ENCODE results near the gene TRIO.

Gene TRIO

GRCh38 chr5:14202462-14202861 is 59.3 kb downstream of the TRIO start (continued):
- TF ChIP-seq ZXDB (tag by site-specific recombination; IDR thresholded peaks at IDR 0.05) (peak; percentile 12; the same call in 1 of the 2 replicates), PRDM10 (tag by site-specific recombination; IDR thresholded peaks at IDR 0.05) (peak; percentile 70), ZNF596 (tag by site-specific recombination; IDR thresholded peaks at IDR 0.05) (peak; percentile 20; the same call in 1 of the 2 replicates), ZNF501 (tag by site-specific recombination; IDR thresholded peaks at IDR 0.05) (peak; percentile 60; the same call in 1 of the 2 replicates), PRDM1 (tag by site-specific recombination; IDR thresholded peaks at IDR 0.05) (peak; percentile 68), AEBP2 (tag by site-specific recombination; IDR thresholded peaks at IDR 0.05; ENCODE audit: borderline replicate concordance) (no peak), ZNF664 (tag by site-specific recombination; IDR thresholded peaks at IDR 0.05) (no peak), ZIC2 (tag by site-specific recombination; IDR thresholded peaks at IDR 0.05) (peak; percentile 62), OSR2 (tag by site-specific recombination; IDR thresholded peaks at IDR 0.05) (peak; percentile 49), SP7 (tag by site-specific recombination; IDR thresholded peaks at IDR 0.05) (peak; percentile 94), PRDM4 (tag by site-specific recombination; IDR thresholded peaks at IDR 0.05) (no peak), BCL11A (tag by site-specific recombination; IDR thresholded peaks at IDR 0.05; ENCODE audit: low read depth) (0 out of 2 replicates have a peak, but pooled peaks have one; percentile 33)

- Histone ChIP-seq H3K36me3 (ENCODE audit: control insufficient read depth in 2 of 2, insufficient read depth in 1 of 2, low read length in 2 of 2) (no peaks in the 10 kb centered on the region; a peak in 1 of 3 replicates), H3K4me3 (ENCODE audit: low read depth, low read length) (no peak overlapping the region), H3K9me3 (ENCODE audit: control insufficient read depth, insufficient read depth, low read depth, low read length) (no peaks in the 10 kb centered on the region), H3K4me1 (ENCODE audit: control insufficient read depth, insufficient read depth, low read length) (peaks cover 60% of the 10 kb centered on the region), H3K27ac (ENCODE audit: extremely low read depth, low read depth, low read length) (no peak overlapping the region)
- no peak for TF ChIP-seq SETDB1 (IDR thresholded peaks at IDR 0.05; ENCODE audit: insufficient read length, low read length)
- 0 out of 2 replicates have a peak, but pooled peaks have one; percentile 15 for TF ChIP-seq HIC1 (tag by site-specific recombination; IDR thresholded peaks at IDR 0.05)
- TF ChIP-seq FEZF1 (tag by site-specific recombination; IDR thresholded peaks at IDR 0.05), result peak; percentile 70
- TF ChIP-seq ZNF510 (tag by site-specific recombination; IDR thresholded peaks at IDR 0.05; ENCODE audit: insufficient replicate concordance), result no peak
- TF ChIP-seq PRDM6 (tag by site-specific recombination; IDR thresholded peaks at IDR 0.05), result peak; percentile 4
- no peak for TF ChIP-seq ZBTB8A (tag by site-specific recombination; IDR thresholded peaks at IDR 0.05)
- no peak for TF ChIP-seq IKZF3 (tag by site-specific recombination; IDR thresholded peaks at IDR 0.05)
- no peak for TF ChIP-seq ZNF140 (tag by site-specific recombination; IDR thresholded peaks at IDR 0.05)
- no peak for TF ChIP-seq ZNF341 (tag by site-specific recombination; IDR thresholded peaks at IDR 0.05; ENCODE audit: low read depth)
- ChIA-PET CTCF (interaction anchor here (0.5 to 3.2 kb wide), 8 partner anchors 10 to 375 kb away, joined by 3 to 12 read pairs (median 3); no protein-coding TSS in a partner anchor), POLR2A (interaction anchor here (1.1 kb wide), 1 partner anchor 37 kb away, joined by 3 read pairs; no protein-coding TSS in a partner anchor)
Measured at GRCh38 chr5:14204011-14204670, 61.0 kb downstream of the TRIO start.
